Renal pelvis (tissue), 4 donors: ENCODE results near the gene SLC12A1. TPM values are rescaled to one million over a fixed set of nuclear protein-coding genes. Genes with fewer than 3 reads are reported as not detected.
A peak's percentile ranks its signal among the peaks of the same experiment; 100 is the strongest.

ENCODE experiments used
- DNase-seq: peaks from one replicate; pipeline ENCODE4 v3.0.0-alpha.2; 2013
- polyA plus RNA-seq, 3 donors: library from polyadenylated mRNA; unstranded; fragments of 120-200 nt; gene quantifications; one replicate each; pipeline ENCODE4 v1.2.1, GENCODE V29; 2013; ENCODE audit not compliant: insufficient read length in 3 of 3

The SLC12A1 gene
- polyA plus RNA-seq, 3 donors = 267 to 393 (median 352) TPM

DNA sequence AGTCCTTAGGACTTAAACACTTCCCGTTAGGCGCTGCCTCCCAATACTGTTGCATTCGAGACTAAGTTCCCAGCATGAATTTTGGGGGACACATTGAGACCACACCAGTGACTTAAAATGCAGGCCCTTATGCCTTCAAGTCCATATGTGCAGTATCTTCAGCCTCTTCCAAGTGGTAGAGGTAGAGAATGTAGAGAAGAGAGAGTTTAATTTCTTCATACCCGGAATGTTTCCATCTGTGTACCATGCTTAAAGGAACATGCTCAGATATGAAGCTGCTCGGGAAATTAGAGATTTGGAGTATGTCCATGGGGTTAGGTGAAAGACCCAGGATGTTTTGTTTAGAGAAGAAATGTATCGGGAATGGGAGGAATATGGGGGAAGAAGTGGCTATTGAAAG lies 137.8 kb downstream of the SLC12A1 start:
- no peak for DNase-seq

DNA sequence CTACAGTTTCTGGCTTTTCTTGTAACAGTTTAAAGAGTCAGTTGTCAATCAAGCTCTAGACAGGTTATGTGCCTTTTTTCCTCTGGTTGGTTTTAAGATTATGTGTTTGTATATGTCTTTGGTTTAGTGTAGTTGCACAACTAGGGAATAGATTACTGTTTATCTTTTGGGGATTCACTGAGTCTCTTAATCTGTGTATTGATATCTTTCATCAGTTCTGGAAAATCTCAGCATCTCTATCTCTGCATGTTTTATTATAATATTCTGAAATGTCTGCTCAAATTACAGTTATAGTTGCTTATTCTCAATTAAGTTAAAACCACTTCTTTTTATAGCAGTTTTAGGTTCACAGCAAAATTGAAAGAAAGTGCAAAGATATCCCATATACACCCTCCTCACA lies 139.4 kb downstream of the SLC12A1 start:
- DNase-seq = no peak

DNA sequence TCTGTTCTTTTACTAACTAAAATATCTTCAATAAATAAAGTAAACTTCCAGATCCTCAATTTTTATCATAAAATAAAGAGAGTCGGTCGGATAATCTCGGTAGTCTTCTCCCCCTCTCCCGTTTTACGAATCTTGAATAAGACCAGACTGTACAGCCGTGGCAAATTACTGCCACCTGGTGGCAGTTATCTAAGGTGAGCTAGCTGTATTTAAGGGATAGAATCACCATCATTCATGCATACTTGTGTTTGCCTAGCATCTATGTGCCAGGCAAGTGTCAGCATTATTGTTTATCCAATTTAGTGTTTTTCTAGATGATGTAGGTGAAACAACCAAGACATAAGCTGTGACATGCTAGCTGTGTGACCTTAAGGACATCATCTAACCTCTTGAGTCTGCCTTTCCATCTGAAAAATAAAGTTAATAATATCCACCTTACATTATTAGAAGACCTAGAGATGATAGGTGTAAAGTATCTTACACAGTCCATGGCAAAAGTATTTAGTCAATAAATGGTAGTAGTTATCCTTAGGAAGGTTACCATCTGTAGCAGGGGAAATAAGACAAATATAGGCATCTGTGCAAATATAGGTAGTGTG lies 146.5 kb downstream of the SLC12A1 start:
- DNase-seq = peak; percentile 60

Other genes starting within 250 kb of the SLC12A1 start
- 1 to 10 TPM in 1 of 3 donors, under 1 TPM in 2; 0.64 to 1.1 (median 0.65) TPM for gene SLC24A5, start 85.3 kb upstream of the SLC12A1 start, polyA plus RNA-seq
- 100 to 1,000 TPM in 2 of 3 donors, 10 to 100 TPM in 1; 86.4 to 140 (median 108) TPM for gene MYEF2, start 28.0 kb upstream of the SLC12A1 start, polyA plus RNA-seq
- under 1 TPM in 2 of 3 donors, not detected in 1; 0.06 to 0.10 TPM for gene CTXN2, start 14.6 kb upstream of the SLC12A1 start, polyA plus RNA-seq
- 100 to 1,000 TPM; 157 to 168 (median 162) TPM for gene DUT, start 125.1 kb downstream of the SLC12A1 start, polyA plus RNA-seq